IMR-90 (cell line): ENCODE measurements around the gene DMD. TPM values are rescaled to one million over a fixed set of nuclear protein-coding genes. Genes with fewer than 3 reads are reported as not detected.

ENCODE experiments used
- ATAC-seq: fragments of 200-7000 bp; cut with Tn5 transposase; 2 replicates; pipeline ENCODE4 v1.9.1; 2020; ENCODE audit warnings: low read depth, mild to moderate bottlenecking, moderate library complexity
- BruUV-seq: library from RNA; stranded (reverse); fragments of 400-500 nt; replicated peaks from 2 replicates; lab custom pipeline; 2021; lab: Mats Ljungman, UMichigan
- CTCF ChIA-PET: fragments of 300-600 bp; formaldehyde crosslinking; extraction: SDS; loops from one replicate; lab custom pipeline; 2021; ENCODE audit warnings: antibody characterized with exemption; lab: Yijun Ruan, JAX
- POLR2A ChIA-PET: fragments of 300-600 bp; sonication (Branson Sonifier 250); formaldehyde crosslinking; loops from one replicate; lab custom pipeline; 2022; ENCODE audit warnings: antibody characterized with exemption; ENCODE audit not compliant: unreplicated experiment; lab: Charles Lee
- DNase-seq: peaks from one replicate; pipeline ENCODE4 v3.0.0; 2013
- H2AFZ ChIP-seq: replicated peaks from 2 replicates; pipeline ENCODE3; 2013; ENCODE audit warnings: low read length, mild to moderate bottlenecking; ENCODE audit not compliant: poor library complexity
- H2AK5ac ChIP-seq: 2 replicates; pipeline ENCODE4 v1.6.1; 2013; ENCODE audit warnings: low read depth, low read length, inconsistent platforms
- H2AK9ac ChIP-seq: replicated peaks from 2 replicates; pipeline ENCODE3; 2013; ENCODE audit warnings: mild to moderate bottlenecking, low read depth, low read length, moderate library complexity; ENCODE audit not compliant: poor library complexity
- H2BK120ac ChIP-seq: 2 replicates; pipeline ENCODE4 v1.6.1; 2013; ENCODE audit warnings: low read depth, low read length, inconsistent platforms
- H2BK15ac ChIP-seq: 3 replicates; pipeline ENCODE4 v1.6.1; 2013; ENCODE audit warnings: low read depth, low read length, inconsistent platforms
- H2BK20ac ChIP-seq: 2 replicates; pipeline ENCODE4 v1.6.1; 2013; ENCODE audit warnings: low read depth, mild to moderate bottlenecking, inconsistent platforms, low read length, moderate library complexity
- H2BK5ac ChIP-seq: 2 replicates; pipeline ENCODE4 v1.6.1; 2013; ENCODE audit warnings: mild to moderate bottlenecking, low read depth, low read length, inconsistent platforms; ENCODE audit not compliant: poor library complexity, severe bottlenecking
- H3K14ac ChIP-seq: replicated peaks from 2 replicates; pipeline ENCODE4 v1.6.1; 2013; ENCODE audit warnings: low read depth, low read length, inconsistent platforms
- H3K18ac ChIP-seq: 2 replicates; pipeline ENCODE4 v1.6.1; 2013; ENCODE audit warnings: low read depth, low read length, control low read depth
- H3K23ac ChIP-seq: 2 replicates; pipeline ENCODE4 v1.6.1; 2013; ENCODE audit warnings: low read depth, low read length, inconsistent platforms
- H3K27ac ChIP-seq: 2 replicates; pipeline ENCODE4 v1.5.1; 2013; ENCODE audit warnings: mild to moderate bottlenecking, control low read depth, low read length; ENCODE audit not compliant: insufficient read depth
- H3K27me3 ChIP-seq: 2 replicates; pipeline ENCODE4 v1.6.1; 2013; ENCODE audit warnings: low read length; ENCODE audit not compliant: control insufficient read depth, insufficient read depth
- H3K36me3 ChIP-seq: 2 replicates; pipeline ENCODE4 v1.6.1; 2013; ENCODE audit warnings: low read length, mixed read lengths; ENCODE audit not compliant: control insufficient read depth, insufficient read depth
- H3K4ac ChIP-seq: 2 replicates; pipeline ENCODE4 v1.6.1; 2013; ENCODE audit warnings: low read depth, low read length, inconsistent platforms
- H3K4me1 ChIP-seq: 2 replicates; pipeline ENCODE4 v1.6.1; 2013; ENCODE audit warnings: low read length, mixed read lengths; ENCODE audit not compliant: control insufficient read depth, insufficient read depth
- H3K4me2 ChIP-seq: 2 replicates; pipeline ENCODE4 v1.6.1; 2013; ENCODE audit warnings: low read depth, mild to moderate bottlenecking, control low read depth, low read length, moderate library complexity
- H3K4me3 ChIP-seq: 2 replicates; pipeline ENCODE4 v1.5.1; 2013; ENCODE audit warnings: low read depth, mild to moderate bottlenecking, control low read depth, low read length, moderate library complexity; ENCODE audit not compliant: insufficient read depth
- H3K56ac ChIP-seq: 2 replicates; pipeline ENCODE4 v1.6.1; 2013; ENCODE audit warnings: low read length, inconsistent platforms; ENCODE audit not compliant: insufficient read depth; ENCODE audit errors: extremely low read depth
- H3K79me1 ChIP-seq, 2 experiments: 2 replicates each; pipeline ENCODE4 v1.6.1; 2013; ENCODE audit warnings: low read length in 2 of 2, inconsistent platforms in 1 of 2, low read depth in 1 of 2
- H3K9ac ChIP-seq: 2 replicates; pipeline ENCODE4 v1.6.1; 2013; ENCODE audit warnings: low read depth, low read length, control low read depth
- H3K9me1 ChIP-seq: 2 replicates; pipeline ENCODE4 v1.6.1; 2013; ENCODE audit warnings: low read length, inconsistent platforms; ENCODE audit not compliant: insufficient read depth
- H3K9me3 ChIP-seq: 2 replicates; pipeline ENCODE4 v1.6.1; 2013; ENCODE audit warnings: low read length; ENCODE audit not compliant: control insufficient read depth, insufficient read depth
- H4K20me1 ChIP-seq: 2 replicates; pipeline ENCODE4 v1.6.1; 2013; ENCODE audit warnings: low read length, inconsistent platforms; ENCODE audit not compliant: insufficient read depth
- H4K5ac ChIP-seq: 2 replicates; pipeline ENCODE4 v1.6.1; 2013; ENCODE audit warnings: mild to moderate bottlenecking, low read depth, low read length, control low read depth
- H4K8ac ChIP-seq, 2 experiments: 2 replicates each; pipeline ENCODE4 v1.6.1; 2013; ENCODE audit warnings: low read depth in 2 of 2, low read length in 2 of 2, control low read depth in 1 of 2, inconsistent platforms in 1 of 2
- H4K91ac ChIP-seq: 2 replicates; pipeline ENCODE4 v1.6.1; 2013; ENCODE audit warnings: low read depth, low read length, inconsistent platforms; ENCODE audit not compliant: insufficient read depth
- CEBPB ChIP-seq: IDR thresholded peaks from 2 replicates; pipeline ENCODE4 v1.6.1; 2012; ENCODE audit warnings: low read depth, low read length, improper control_type of control experiment
- CTCF ChIP-seq: conservative IDR thresholded peaks from 2 replicates; pipeline ENCODE4 v1.5.1; 2012; ENCODE audit warnings: mild to moderate bottlenecking, low read depth, low read length, improper control_type of control experiment
- FOS ChIP-seq: fragments of 150-350 bp; IDR thresholded peaks from 2 replicates; pipeline ENCODE4 v1.6.1; 2016; ENCODE audit warnings: low read depth, low read length
- MAZ ChIP-seq: IDR thresholded peaks from 2 replicates; pipeline ENCODE4 v1.6.1; 2012; ENCODE audit warnings: low read depth, mild to moderate bottlenecking, low read length, improper control_type of control experiment, moderate library complexity, borderline replicate concordance
- MXI1 ChIP-seq: IDR thresholded peaks from 2 replicates; pipeline ENCODE4 v1.6.1; 2012; ENCODE audit warnings: low read depth, mild to moderate bottlenecking, low read length, moderate library complexity, borderline replicate concordance
- NFE2L2 ChIP-seq: fragments of 150-350 bp; IDR thresholded peaks from 2 replicates; pipeline ENCODE4 v1.6.1; 2016; ENCODE audit warnings: low read depth, mild to moderate bottlenecking, low read length
- POLR2A ChIP-seq: IDR thresholded peaks from 2 replicates; pipeline ENCODE4 v1.6.1; 2012; ENCODE audit warnings: mild to moderate bottlenecking, low read depth, low read length
- RAD21 ChIP-seq: IDR thresholded peaks from 2 replicates; pipeline ENCODE4 v1.6.1; 2012; ENCODE audit warnings: low read length, improper control_type of control experiment
- RCOR1 ChIP-seq: IDR thresholded peaks from 2 replicates; pipeline ENCODE4 v1.6.1; 2012; ENCODE audit warnings: mild to moderate bottlenecking, low read length, improper control_type of control experiment; ENCODE audit not compliant: insufficient replicate concordance
- SMC3 ChIP-seq: fragments of 150-350 bp; IDR thresholded peaks from 2 replicates; pipeline ENCODE4 v1.6.1; 2016; ENCODE audit warnings: low read depth, mild to moderate bottlenecking, antibody characterized with exemption, low read length, moderate library complexity
- USF2 ChIP-seq: fragments of 150-350 bp; IDR thresholded peaks from 2 replicates; pipeline ENCODE4 v1.6.1; 2017; ENCODE audit warnings: mild to moderate bottlenecking, antibody characterized with exemption, low read length, low read depth
- WGBS, 2 experiments: methylation state at CpG; one replicate each; pipeline versions ENCODE4 v1.1.5 to v1.1.7; 2013; ENCODE audit warnings: missing lambda C conversion rate in 2 of 2; ENCODE audit not compliant: insufficient read length in 1 of 2; ENCODE audit errors: extremely low coverage in 2 of 2; 5-methylcytosine and 5-hydroxymethylcytosine counted together
- dilution Hi-C: fragments of 300-500 bp; cut with HindIII; formaldehyde crosslinking; loops from one replicate; pipeline ENCODE4 v1.14.3; 2018; ENCODE audit warnings: low sequenced_read_pairs; ENCODE audit not compliant: unreplicated experiment
- in situ Hi-C: fragments of 300-500 bp; cut with MboI; formaldehyde crosslinking; loops from 3 replicates; pipeline ENCODE4 v1.14.3; 2019; ENCODE audit warnings: low sequenced_read_pairs, inconsistent platforms, mixed read lengths
- intact Hi-C: fragments of 100-400 bp; cut with micrococcal nuclease; formaldehyde crosslinking; loops from 2 replicates; pipeline ENCODE4 v1.10.0; 2022
- polyA plus RNA-seq, 3 experiments: library from polyadenylated mRNA; depleted of rRNA; stranded (reverse); fragments of >200 nt; gene quantifications; 2 replicates each; pipeline ENCODE4 v1.2.3, GENCODE V29; 2012; ENCODE audit warnings: low replicate concordance in 1 of 3
- total RNA-seq: library from RNA; depleted of rRNA; stranded (reverse); fragments of >200 nt; gene quantifications from 2 replicates; pipeline ENCODE4 v1.2.3, GENCODE V29; 2012

DMD gene
- total and polyA plus RNA-seq, 2 of the 4 experiments (the other 2 are of a cell fraction) = 6.6 to 11.8 TPM

GRCh38 chrX:31349515-31349914, 1861.8 kb downstream of the DMD start:
- H3K14ac ChIP-seq = no peak overlapping the region
- H2AFZ ChIP-seq = no peak overlapping the region
- no peak overlapping the region for H2AK5ac ChIP-seq
- H3K9me1 ChIP-seq = no peaks in the 10 kb centered on the region
- ChIA-PET POLR2A (no interaction called here), CTCF (no interaction called here)
- no peak overlapping the region for H3K56ac ChIP-seq
- TF ChIP-seq RCOR1 (no peak), MXI1 (no peak), SMC3 (no peak), FOS (no peak), USF2 (no peak), MAZ (no peak), NFE2L2 (no peak), CEBPB (no peak), POLR2A (no peak), RAD21 (no peak), CTCF (no peak)
- 100% methylated on average over 1 of the region's 4 CpGs; no CpG with 5 or more reads in 1 of the 2 experiments for WGBS, 2 experiments
- H3K27ac ChIP-seq = no peak overlapping the region
- H3K79me1 ChIP-seq = no peaks in the 10 kb centered on the region
- no peaks in the 10 kb centered on the region for H3K4me1 ChIP-seq
- dilution Hi-C loops (no loop called here), intact Hi-C loops (no loop called here), in situ Hi-C loops (no loop called here)
- H4K91ac ChIP-seq = no peak overlapping the region
- BruUV-seq = no TSS peak
- DNase-seq (no peak), ATAC-seq (no peak)
- no peaks in the 10 kb centered on the region for H3K9me3 ChIP-seq
- H2BK20ac ChIP-seq = no peak overlapping the region
- no peak overlapping the region for H3K4me2 ChIP-seq
- no peak overlapping the region for H2BK5ac ChIP-seq
- no peaks in the 10 kb centered on the region for H4K20me1 ChIP-seq
- no peak overlapping the region for H4K5ac ChIP-seq
- no peak overlapping the region for H2BK15ac ChIP-seq
- H3K9ac ChIP-seq = no peak overlapping the region
- H3K36me3 ChIP-seq = no peaks in the 10 kb centered on the region
- H3K4me3 ChIP-seq = no peak overlapping the region
- H3K4ac ChIP-seq = no peak overlapping the region
- H4K8ac ChIP-seq = no peak overlapping the region
- no peak overlapping the region for H3K18ac ChIP-seq
- no peaks in the 10 kb centered on the region for H3K27me3 ChIP-seq
- H3K23ac ChIP-seq = no peak overlapping the region
- H2BK120ac ChIP-seq = no peak overlapping the region
- H2AK9ac ChIP-seq = no peak overlapping the region
